GM10248 (cell line): ENCODE measurements around the gene METRN.

ENCODE experiments used
- CTCF ChIA-PET: fragments of 300-600 bp; sonication (Branson Sonifier 250); formaldehyde crosslinking; extraction: SDS; loops from one replicate; lab custom pipeline; 2021; ENCODE audit warnings: antibody characterized with exemption; lab: Yijun Ruan, JAX
- POLR2A ChIA-PET: fragments of 350-650 bp; sonication (Branson Sonifier 250); formaldehyde crosslinking; extraction: SDS; loops from one replicate; lab custom pipeline; 2020; ENCODE audit warnings: antibody characterized with exemption; lab: Yijun Ruan, JAX
- DNase-seq: peaks from one replicate; pipeline ENCODE4 v3.0.0; 2012; ENCODE audit errors: extremely low spot score
- CTCF ChIP-seq: IDR thresholded peaks from 2 replicates; pipeline ENCODE4 v1.5.1; 2012; ENCODE audit warnings: mild to moderate bottlenecking, low read depth; ENCODE audit errors: extremely low read depth, missing control alignments, control extremely low read depth

The METRN gene

DNA sequence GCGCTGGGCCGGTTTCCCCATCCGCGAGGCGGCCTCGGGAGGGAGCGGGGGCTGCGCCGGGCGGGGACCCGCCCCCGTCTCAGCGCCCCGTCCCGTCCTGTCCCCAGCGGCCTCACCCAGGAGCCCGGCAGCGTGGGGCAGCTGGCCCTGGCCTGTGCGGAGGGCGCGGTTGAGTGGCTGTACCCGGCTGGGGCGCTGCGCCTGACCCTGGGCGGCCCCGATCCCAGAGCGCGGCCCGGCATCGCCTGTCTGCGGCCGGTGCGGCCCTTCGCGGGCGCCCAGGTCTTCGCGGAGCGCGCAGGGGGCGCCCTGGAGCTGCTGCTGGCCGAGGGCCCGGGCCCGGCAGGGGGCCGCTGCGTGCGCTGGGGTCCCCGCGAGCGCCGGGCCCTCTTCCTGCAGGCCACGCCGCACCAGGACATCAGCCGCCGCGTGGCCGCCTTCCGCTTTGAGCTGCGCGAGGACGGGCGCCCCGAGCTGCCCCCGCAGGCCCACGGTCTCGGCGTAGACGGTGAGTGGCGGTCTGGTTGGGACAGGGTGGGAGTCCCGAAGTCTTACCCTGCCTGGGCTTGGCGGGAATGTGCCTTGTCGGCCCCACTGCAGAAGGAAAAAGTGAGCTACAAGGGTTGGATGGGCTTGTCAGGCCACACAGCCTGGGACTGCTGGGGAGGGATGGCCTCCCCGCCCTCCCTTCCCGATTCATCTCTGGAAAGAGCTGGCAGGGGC lies 720 bp downstream of the METRN start:
- CTCF ChIA-PET, result interaction anchor here (0.7 to 8.3 kb wide), 11 partner anchors 9 to 388 kb away, joined by 3 to 169 read pairs (median 5); partner anchors contain the start of genes CCDC78, CHTF18, CIAO3 and HAGHL
- POLR2A ChIA-PET, result interaction anchor here (1.8 kb wide), 1 partner anchor 73 kb away, joined by 5 read pairs; the partner anchor contains the start of genes CHTF18 and RPUSD1
- TF ChIP-seq CTCF, result peak; percentile 35
- no peak for DNase-seq

DNA sequence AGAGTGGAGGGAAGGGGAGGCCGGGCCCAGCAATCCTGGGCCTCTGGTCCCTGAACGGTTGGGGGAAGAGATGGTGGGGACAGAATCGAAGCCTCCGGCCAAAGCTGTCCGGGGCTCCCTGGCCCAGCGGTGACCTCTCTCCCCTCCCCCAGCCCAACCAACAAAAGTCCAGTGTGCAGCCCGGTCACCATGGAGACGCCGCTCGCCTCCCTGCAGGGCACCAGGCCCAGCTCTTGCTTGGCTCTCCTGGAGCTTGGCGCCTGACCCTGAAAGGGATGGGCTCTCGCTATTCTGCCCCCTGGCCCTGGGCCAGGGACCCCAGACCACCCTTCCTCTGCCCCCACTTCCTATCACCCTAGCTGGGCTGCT lies 1.3 kb downstream of the METRN start:
- POLR2A ChIA-PET, result interaction anchor here (1.8 kb wide), 1 partner anchor 72 kb away, joined by 5 read pairs; the partner anchor contains the start of genes CHTF18 and RPUSD1
- no peak for DNase-seq
- CTCF ChIA-PET, result interaction anchor here (0.7 to 8.3 kb wide), 7 partner anchors 9 to 387 kb away, joined by 3 to 169 read pairs (median 5); partner anchors contain the start of genes CCDC78, CHTF18, HAGHL and RPUSD1
- no peak for TF ChIP-seq CTCF

DNA sequence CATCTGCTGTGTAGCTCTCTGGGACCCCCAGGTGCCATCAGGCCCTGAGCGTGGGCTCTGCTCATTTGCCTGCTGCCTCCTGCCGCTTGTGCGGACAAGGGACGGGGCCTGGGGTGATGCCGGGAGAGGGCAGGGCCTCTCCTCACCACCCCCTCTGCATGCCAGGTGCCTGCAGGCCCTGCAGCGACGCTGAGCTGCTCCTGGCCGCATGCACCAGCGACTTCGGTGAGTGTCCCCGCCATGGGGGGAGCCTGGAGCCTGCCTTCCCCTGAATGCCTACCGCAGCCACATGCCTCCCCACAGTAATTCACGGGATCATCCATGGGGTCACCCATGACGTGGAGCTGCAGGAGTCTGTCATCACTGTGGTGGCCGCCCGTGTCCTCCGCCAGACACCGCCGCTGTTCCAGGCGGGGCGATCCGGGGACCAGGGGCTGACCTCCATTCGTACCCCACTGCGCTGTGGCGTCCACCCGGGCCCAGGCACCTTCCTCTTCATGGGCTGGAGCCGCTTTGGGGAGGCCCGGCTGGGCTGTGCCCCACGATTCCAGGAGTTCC lies 1.9 kb downstream of the METRN start:
- ChIA-PET POLR2A (no interaction called here), CTCF (interaction anchor here (1.5 to 8.3 kb wide), 4 partner anchors 9 to 325 kb away, joined by 3 to 169 read pairs (median 10); partner anchors contain the start of genes CCDC78, CHTF18, HAGHL and RPUSD1)
- no peak for DNase-seq
- TF ChIP-seq CTCF, result no peak

GRCh38 chr16:717450-718245 lies 2.7 kb downstream of the METRN start:
- POLR2A ChIA-PET, result no interaction called here
- no peak for TF ChIP-seq CTCF
- no peak for DNase-seq
- CTCF ChIA-PET, result interaction anchor here (2.7 to 8.3 kb wide), 2 partner anchors 19 to 67 kb away, joined by 9 to 169 read pairs; partner anchors contain the start of genes CHTF18 and RPUSD1

DNA sequence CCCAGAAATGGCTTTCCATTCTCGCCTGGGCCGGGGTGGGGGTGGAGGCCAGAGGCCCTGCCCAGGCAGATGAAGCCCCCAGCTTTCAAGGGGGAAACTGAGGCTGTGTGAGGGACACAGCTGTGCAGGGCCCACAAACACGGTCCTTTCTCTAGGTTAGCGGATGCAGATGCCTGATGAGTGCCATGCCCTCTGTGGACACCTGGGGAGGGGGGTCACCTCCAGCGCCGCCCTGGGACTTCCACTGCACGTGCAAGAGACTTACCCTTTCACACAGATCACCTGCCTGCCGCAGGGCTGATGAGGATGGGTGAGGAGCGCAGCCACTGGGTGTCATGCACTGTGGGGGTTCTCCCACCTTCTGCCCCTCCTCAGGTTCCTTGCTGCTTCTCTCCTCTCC lies 3.5 kb downstream of the METRN start:
- POLR2A ChIA-PET, result no interaction called here
- no peak for DNase-seq
- CTCF ChIA-PET, result no interaction called here
- TF ChIP-seq CTCF, result no peak

DNA sequence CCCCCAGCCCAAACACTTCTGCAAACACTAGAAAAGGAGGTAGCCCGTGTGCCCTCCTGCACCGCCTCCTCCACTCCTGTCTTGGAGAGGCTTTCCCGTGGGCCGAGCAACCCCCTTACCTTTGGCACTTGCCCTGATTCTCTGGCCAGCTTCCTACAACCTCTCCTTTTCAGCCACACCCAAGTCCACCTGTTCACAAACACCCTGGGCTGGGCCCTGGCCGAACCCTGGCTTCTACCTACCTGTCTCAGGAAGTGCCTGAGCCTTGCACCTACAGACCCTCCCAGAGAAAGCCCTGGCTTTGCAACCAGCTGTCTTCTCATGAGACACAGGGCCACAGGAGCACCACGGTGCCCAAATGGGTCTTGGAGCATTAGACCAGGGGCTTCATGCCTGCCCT lies 4.0 kb downstream of the METRN start:
- CTCF ChIA-PET, result interaction anchor here (1.4 to 3.8 kb wide), 5 partner anchors 15 to 66 kb away, joined by 3 to 31 read pairs (median 7); no protein-coding TSS in a partner anchor
- no peak for TF ChIP-seq CTCF
- DNase-seq, result no peak
- POLR2A ChIA-PET, result no interaction called here
